Suprapubic skin (tissue), 3 donors: ENCODE data around the gene SRBD1.

Experiments used
- EP300 ChIP-seq: sonication (generic); formaldehyde crosslinking; IDR thresholded peaks from one replicate; pipeline ENCODE4 v1.6.1; 2017; ENCODE audit warnings: antibody characterized with exemption
- POLR2A ChIP-seq, 2 donors: fragments of 450-650 bp; IDR thresholded peaks; one replicate each; pipeline ENCODE4 v1.6.1; 2017; ENCODE audit warnings: antibody characterized with exemption in 2 of 2, mild to moderate bottlenecking in 2 of 2, moderate library complexity in 2 of 2
- TF ChIP-seq, protein P1 (sequence below), 2 donors: fragments of 200-600 bp in 1 of 2; fragments of 450-650 bp in 1 of 2; sonication (generic) in 1 of 2; IDR thresholded peaks; one replicate each; pipeline ENCODE4 v1.5.1; 2016 to 2019; ENCODE audit warnings: antibody characterized with exemption in 2 of 2, mild to moderate bottlenecking in 1 of 2, moderate library complexity in 1 of 2

DNA sequence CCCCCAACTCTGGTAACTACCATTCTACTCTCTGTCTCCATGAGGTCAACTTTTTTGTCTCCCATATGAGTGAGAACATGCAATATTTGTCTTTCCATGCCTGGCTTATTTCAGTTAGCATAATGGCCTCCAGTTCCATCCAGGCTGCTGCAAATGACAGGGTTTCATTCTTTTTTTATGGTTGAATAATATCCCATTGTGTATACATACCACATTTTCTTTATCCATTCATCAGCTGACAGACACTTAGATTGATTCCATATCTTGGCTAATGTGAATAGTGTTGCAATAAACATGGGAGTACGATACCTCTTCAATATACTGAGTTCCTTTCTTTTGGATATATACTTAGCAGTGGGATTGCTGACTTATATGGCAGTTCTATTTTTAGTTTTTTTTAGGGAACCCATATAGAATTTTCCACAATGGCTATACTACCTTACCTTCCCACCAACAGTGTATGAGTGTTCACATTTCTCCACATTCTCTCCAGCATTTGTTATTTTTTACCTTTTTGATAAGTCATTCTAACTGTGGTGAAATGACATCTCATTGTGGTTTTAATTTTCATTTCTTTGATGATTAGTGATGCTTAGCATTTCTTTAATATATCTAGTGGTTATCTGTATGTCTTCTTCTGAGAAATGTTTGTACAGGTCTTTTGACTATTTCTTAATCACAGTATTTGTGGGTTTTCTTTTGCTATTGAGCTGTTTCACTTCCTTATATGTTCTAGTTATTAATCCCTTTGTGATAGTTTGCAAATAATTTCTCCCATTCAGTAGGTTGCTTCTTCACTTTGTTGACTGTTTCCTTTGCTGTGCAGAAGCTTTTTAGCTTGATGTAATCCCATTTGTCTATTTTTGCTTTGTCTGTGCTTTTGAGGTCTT is 112.2 kb downstream of the SRBD1 start:
- TF ChIP-seq, protein P1, sequence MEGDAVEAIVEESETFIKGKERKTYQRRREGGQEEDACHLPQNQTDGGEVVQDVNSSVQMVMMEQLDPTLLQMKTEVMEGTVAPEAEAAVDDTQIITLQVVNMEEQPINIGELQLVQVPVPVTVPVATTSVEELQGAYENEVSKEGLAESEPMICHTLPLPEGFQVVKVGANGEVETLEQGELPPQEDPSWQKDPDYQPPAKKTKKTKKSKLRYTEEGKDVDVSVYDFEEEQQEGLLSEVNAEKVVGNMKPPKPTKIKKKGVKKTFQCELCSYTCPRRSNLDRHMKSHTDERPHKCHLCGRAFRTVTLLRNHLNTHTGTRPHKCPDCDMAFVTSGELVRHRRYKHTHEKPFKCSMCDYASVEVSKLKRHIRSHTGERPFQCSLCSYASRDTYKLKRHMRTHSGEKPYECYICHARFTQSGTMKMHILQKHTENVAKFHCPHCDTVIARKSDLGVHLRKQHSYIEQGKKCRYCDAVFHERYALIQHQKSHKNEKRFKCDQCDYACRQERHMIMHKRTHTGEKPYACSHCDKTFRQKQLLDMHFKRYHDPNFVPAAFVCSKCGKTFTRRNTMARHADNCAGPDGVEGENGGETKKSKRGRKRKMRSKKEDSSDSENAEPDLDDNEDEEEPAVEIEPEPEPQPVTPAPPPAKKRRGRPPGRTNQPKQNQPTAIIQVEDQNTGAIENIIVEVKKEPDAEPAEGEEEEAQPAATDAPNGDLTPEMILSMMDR (IDR thresholded peaks at IDR 0.05) = no peak
- TF ChIP-seq POLR2A (IDR thresholded peaks at IDR 0.05) (no peak), EP300 (no peak)
